GM21360 (cell line): Measurements from ENCODE around the gene IKZF2.

ENCODE experiments used
- ATAC-seq: cut with Tn5 transposase; IDR thresholded peaks from one replicate; pipeline ENCODE4 v1.9.1; 2021; ENCODE audit warnings: mild to moderate bottlenecking, moderate library complexity; ENCODE audit not compliant: unreplicated experiment

IKZF2 gene

GRCh38 chr2:213104092-213104902 is 47.1 kb downstream of the IKZF2 start:
- ATAC-seq: no peak

DNA sequence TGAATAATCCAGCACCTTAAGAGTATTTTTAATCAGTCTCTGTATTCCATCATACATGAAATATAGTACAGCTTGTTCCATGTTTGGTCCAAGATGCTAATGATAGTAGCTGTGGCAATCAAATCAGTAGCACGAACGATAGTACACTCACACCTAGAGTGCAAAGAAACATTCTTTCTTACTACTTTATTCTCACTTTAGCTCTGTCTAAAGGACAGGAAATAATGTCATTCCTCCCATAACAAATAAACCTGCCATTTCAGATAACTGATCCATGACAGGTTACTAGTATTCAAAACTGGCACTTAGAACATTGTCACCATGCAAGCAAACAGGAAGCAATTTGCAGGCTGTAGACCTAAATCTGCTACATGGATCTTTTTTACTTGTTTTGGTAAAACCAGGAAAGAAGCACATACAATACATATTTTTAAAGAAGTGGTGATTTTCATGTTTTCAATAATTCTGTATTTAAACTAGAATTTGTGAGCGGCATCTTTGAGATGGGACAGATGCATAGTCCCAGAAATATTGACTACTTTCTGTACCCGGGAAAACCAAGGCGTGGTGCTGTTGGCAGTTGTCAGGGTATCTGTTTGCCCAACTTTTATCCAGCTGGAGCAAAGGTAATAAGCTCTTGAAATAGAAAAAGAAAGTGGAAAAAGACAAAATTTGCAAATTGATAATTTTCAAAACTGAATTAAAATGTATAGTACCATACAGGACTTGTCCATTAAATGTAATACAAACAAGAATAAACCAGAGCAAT is 49.5 kb downstream of the IKZF2 start:
- ATAC-seq: no peak

DNA sequence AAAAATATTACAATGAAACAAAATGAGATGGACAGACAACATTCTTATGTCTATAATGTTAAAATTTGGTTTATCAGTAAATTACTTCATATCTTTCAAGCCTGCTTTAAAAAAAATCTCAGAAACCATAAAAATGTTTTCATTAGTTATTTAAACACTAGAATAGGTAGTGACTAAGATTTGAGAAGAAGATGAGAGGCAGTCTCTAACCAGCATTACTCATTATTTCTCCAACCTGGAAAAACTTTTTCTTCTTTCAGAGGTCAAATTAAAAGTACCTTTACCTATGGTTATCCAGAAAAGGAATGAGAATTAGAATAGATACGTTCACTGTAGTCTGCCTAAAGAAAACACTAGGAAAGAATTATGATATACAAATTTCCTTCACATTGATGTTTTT is 50.3 kb downstream of the IKZF2 start:
- no peak for ATAC-seq

DNA sequence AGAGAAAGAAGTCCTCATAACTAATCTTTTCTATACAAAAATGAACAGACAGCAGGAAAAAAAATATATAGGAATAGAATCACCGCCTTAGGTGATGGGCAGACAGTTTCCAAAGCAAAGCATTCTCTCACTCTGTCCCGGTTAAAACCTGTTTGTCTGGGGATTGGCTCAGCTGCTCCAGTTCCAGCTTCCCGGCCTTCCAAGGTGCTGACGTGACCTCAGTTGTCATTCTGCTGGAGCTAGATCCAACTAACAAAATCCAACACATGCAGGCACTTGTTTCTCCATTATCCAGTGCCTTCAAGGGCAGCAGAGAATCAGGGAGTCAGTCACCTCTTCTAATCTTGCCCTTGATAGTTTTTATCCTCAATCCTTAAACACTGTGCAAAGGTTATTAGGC is 52.8 kb downstream of the IKZF2 start:
- ATAC-seq: no peak

GRCh38 chr2:213091765-213092164 is 59.6 kb downstream of the IKZF2 start:
- ATAC-seq: no peak

DNA sequence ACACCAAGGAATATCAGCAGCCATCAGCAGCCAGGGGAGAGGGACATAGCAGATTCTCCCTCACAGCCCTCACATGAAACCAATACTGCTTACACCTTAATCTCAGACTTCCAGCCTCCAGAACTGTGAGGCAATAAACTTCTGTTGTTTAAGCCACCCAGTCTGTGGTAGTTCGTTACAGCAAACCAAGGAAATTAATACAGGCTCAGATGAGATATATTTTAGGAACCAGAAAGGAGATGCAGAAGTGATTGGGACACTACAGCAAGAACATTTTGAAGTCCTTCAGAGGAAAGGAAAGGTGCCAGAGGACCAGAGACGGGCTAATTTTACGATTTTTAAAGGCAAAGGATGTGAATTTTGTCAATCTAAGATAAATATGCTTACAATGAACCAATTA is 60.6 kb downstream of the IKZF2 start:
- ATAC-seq: no peak

DNA sequence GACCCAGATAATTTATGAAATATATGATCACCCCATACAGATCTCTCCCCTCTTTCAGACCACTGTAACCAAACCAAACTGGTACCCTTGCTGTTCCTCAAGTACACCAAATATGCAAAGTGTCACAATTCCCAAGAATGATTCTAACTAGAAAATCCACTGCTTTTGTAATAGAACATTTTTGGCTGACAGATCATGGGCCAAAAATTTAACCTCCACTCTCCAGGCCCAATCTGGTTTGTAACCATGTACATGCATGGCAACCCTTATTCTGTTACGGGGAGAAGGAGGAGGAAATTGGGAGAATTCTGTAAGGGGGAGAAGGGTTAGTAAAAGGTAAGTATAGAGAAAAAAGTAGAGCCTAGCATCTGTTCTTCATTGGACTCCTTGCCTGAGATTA is 62.0 kb downstream of the IKZF2 start:
- no peak for ATAC-seq

- ATAC-seq: no peak
Observed at GRCh38 chr2:213087040-213087439, 64.4 kb downstream of the IKZF2 start.

- ATAC-seq: no peak
Observed at GRCh38 chr2:213086571-213086970, 64.8 kb downstream of the IKZF2 start.

- ATAC-seq: no peak
Observed at GRCh38 chr2:213086050-213086449, 65.4 kb downstream of the IKZF2 start.

GRCh38 chr2:213085538-213085937 is 65.9 kb downstream of the IKZF2 start:
- no peak for ATAC-seq

GRCh38 chr2:213084261-213084660 is 67.2 kb downstream of the IKZF2 start:
- ATAC-seq: no peak

DNA sequence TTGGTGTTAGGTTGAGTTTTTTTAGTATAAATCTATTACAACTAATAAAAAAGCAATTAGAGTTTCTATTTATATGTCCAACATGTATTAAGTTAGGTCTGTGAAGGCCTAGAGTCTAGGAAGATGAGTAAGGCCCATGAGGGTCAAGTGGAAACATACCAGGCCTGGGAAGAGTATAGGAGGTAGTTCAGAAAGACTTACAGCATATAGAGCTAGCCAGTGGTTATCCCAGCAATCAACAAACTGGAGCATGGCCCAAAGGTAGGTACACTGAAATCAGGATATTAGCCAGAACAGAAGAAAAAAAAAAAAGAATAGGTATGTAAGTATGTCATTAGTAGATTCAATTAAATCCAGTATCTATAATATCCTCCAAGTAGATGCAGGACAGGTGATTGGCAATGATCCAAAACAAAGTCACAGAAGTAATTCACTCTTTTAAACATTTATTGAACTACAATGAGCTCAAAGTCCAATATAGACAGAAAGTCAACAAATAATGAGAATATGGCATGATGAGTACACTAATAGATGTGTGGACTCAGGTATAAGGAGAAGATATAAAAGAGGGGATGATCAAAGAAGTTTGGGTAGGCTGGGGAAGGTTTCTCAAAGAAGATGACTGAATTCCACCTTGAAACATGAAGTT is 70.3 kb downstream of the IKZF2 start:
- ATAC-seq: no peak

DNA sequence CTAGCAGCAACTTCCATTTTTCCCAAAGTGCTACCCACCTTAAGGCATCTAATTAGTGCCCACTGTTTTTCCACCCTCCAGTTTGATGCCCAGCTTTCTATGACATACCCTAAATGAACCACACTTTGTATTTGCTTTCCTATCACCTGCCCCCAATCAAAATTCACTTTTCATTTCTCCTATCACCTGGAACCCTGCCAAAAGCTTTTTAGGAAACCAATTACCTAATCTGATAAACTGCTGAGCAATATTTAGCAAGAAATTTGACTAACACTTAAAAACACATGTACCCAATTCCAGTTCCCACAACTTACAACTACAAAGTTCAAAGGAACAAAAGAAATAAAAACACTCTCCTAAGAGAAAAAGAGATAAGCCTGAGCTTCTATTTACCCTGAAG is 71.7 kb downstream of the IKZF2 start:
- ATAC-seq: no peak

GRCh38 chr2:213078686-213079085 is 72.7 kb downstream of the IKZF2 start:
- ATAC-seq: no peak

DNA sequence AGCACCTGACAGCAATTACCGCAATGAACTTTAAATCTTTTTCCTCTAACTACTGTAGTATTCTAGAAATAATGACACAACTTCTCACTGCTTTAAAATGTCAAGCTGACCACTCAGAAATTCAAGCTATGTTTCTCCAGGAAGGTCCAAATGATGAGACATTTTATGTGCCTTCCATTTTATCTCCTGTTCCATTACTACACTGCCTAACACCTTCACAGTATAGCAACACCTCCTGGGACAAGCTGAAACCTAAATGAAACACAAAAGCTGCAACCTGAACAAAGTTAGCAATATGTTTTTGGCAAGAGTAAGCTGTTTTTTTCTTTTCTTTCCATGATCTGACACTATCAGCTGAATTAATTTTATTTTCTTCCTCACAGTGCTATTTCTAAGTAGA is 81.9 kb downstream of the IKZF2 start:
- no peak for ATAC-seq

GRCh38 chr2:213068676-213069359 is 82.6 kb downstream of the IKZF2 start:
- no peak for ATAC-seq

- ATAC-seq: no peak
Observed at GRCh38 chr2:213067888-213068287, 83.5 kb downstream of the IKZF2 start.

DNA sequence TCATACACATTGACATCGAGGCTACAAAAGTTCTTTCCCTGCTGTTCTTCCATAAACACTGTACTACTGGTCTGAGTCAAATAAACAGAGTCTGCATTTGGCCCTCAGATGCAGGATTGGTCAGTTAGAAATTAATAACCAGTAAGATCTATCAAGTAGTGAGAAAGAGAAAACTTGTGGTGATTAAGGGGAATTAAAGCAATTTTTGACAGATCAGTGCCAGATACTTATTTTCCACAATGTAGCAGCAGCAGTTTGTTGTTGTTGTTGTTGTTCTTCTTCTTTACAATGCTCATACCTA is 85.0 kb downstream of the IKZF2 start:
- no peak for ATAC-seq

GRCh38 chr2:213065583-213066442 is 85.6 kb downstream of the IKZF2 start:
- ATAC-seq: peak; percentile 60

DNA sequence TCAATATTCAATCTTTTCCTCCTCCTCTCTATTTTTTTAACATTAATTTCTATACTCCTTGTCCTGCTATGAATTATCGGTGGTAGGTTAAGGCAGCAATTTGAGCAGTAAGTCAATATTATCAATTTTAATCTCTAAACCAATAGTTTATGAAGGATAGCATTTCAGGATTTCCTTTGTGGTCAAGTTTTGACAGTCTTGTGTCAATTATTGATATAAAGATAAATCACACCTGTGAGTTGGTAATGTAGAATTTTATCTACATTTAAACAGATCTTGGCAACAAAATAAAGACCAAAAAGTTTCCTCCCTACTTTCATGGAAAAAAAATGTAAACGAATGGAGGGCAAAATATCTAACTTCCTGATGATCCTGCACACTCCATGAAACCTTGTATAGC is 87.3 kb downstream of the IKZF2 start:
- no peak for ATAC-seq
